Urothelium cell line (cell line): ENCODE measurements around the gene CEP131.
"Not testable (repeated sequence)": the region's sequence is repeated elsewhere in the genome, so short reads cannot be mapped to it uniquely, and the experiment has no call there.

Experiments
- DNase-seq: peaks from one replicate; pipeline ENCODE4 v3.0.0; 2011; ENCODE audit warnings: low spot score, mixed read lengths
- FAIRE-seq: peaks from 2 replicates; lab custom pipeline; 2011; peaks lifted over from hg19 to GRCh38; lab: Jason Lieb, UNC

The CEP131 gene

DNA sequence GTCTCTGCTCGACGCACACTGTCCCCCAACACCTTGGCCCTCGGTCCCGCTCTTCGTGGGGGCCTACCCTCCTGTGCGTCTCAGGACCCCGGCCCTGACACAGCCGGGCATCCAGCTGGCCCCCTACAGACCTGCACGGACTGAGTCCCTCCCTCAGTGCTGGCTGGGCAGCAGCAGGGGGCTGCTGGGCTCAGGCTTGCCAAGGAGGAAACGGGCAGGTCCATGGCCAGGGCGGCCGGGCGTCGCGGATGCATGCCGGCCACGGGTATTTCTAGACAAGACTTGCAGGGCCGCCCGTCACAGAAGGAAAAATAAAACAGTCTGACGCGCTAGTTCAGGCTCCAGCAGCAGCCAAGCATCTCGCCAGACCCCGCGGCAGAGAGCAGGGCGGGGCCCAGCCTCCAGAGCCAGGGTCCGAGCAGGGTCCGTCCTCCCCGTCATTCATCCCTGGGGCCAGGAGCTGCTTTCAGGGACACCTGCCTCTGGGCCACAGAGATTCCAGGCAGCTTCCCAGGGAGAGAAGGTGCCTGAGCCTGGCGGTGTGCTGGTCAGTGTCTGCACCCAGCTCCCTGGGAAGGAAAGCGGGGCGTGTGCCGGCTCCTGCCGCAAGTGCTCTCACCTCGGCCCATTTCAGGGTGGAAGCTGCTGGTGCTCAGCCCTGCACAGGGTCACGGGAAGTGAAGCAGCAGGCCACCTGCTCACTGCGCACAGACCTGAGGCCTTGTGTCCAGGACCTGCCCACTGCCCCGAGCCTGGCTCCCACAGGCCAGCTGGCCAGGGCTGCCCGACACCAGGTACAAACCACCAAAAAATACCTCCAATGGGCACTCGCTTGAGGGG lies 64.7 kb downstream of the CEP131 start:
- DNase-seq (no peak), FAIRE-seq (no peak)

GRCh38 chr17:81156866-81157805 lies 65.6 kb downstream of the CEP131 start:
- DNase-seq (no peak), FAIRE-seq (peak; percentile 40)

DNA sequence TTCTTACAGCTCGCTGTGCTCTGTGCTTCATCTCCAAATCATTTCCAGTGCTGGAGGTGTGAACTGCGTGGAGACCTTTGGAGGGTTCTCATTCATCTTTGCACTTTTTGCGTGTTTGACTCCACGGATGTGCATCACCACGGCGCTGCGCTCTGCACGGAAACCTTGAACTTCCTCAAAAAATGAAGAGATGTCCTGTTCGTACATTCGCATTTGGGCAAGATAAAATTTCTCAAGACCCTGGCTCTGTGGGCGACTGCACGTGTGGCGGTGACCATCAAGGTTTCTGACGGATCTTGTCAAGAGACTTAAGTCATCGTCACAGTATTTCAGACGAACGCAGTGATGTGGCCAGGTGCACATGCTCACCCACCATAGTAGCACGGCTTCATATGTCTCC lies 67.8 kb downstream of the CEP131 start:
- no peak for DNase-seq
- no peak for FAIRE-seq

DNA sequence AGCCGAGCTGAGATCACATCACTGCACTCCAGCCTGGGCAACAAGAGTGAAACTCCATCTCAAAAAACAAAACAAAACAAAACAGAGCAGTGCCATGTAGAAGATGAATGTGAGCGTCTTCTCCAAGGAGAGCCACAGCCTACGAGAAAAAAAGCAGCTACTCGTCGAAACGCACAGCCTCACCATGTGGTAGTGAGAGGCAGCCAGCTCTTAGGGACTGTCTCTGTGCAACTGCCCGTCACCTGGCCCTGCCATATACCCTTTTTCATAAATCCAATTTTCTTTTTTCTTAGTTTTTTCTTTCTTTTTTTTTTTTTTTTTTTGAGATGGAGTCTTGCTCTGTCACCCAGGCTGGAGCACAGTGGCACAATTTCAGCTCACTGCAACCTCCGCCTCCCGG lies 68.7 kb downstream of the CEP131 start:
- DNase-seq, FAIRE-seq: not testable (repeated sequence)

DNA sequence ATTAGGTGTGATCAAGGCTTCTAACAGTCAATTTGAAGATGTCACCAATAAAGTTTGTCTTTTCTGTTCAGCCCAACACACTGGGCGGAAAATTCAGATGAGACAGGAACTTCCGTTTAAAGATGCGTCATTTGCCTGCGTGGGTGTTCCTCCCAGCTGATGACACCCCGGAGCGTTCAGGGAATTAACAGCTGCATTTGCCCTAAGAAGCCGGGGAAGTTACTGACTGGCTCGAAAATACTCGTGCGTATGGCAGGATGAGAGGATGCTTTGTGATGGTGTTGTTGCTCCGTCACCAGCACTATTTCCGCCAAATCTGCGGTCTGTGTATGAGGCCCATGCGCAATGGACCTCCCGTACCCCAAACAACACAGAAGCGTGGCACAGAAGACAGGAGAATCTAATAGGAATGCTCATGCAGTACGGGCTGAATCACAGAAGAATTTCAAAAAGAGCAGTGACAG lies 69.4 kb downstream of the CEP131 start:
- peak; percentile 78 for DNase-seq
- peak; percentile 72 for FAIRE-seq

- FAIRE-seq: no peak
- DNase-seq: no peak
These were observed 70.4 kb downstream of the CEP131 start for GRCh38 chr17:81152288-81152828.

- FAIRE-seq (no peak), DNase-seq (no peak)
These were observed 71.5 kb downstream of the CEP131 start for GRCh38 chr17:81151278-81151677.

DNA sequence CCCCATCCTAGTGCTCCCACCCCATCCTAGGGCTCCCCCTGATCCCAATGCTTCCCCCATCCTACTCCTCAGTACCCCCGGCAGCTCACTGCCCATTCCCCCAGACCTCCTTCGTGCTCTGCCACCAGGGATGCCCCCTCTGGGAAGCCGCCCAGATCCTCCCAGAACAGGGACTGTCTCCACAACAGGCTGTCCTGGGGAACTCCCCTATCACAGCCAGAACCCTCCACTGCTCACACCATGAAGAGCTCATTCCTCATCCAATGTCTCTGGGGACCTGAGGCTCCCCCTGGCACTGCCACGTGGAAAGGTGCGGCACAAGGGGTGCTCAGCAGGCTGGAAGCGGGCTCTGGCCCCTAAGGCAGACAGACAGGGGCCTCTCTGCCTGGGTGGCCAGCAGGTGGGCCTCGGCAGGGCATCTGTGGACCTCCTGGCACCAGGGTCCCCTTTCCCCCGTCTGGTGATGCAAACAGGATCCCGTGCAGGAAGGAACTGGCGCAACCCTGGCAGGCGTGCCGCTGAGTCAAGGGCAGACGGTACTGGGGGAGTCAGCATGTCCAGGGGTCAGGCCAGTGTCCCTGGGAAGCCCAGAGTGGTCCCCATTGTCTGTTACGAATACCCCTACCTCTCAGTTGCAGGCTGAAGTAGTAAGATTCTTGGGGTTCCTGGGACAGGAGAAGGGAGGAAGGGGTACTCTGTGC lies 72.2 kb downstream of the CEP131 start:
- FAIRE-seq: no peak
- DNase-seq: no peak

DNA sequence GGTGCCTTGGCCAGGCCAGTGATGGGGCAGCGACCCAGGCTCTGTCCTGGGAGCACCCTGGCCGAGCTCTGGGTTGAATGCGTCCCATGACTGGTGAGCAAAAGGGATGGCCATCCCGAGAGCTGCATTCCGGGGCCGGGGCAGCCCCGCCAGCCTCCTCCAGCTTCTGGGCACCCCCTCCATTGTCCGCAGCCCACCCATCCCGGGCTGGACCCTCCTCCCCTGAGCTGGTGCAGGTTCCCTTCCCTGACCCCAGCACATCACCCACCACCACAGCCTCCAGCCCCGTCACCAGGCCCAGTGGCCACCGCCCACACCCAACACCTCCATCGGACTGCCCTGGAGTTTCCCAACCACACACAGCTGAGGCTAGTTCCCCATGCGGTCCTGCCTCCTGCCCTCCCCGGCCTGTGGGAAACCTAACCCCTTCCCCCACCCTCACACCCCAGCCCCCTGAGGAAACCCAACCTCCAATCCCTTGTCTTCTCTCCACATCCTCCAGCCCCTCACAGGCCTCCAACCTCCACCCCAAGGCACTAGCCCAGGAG lies 73.7 kb downstream of the CEP131 start:
- FAIRE-seq (no peak), DNase-seq (no peak)

DNA sequence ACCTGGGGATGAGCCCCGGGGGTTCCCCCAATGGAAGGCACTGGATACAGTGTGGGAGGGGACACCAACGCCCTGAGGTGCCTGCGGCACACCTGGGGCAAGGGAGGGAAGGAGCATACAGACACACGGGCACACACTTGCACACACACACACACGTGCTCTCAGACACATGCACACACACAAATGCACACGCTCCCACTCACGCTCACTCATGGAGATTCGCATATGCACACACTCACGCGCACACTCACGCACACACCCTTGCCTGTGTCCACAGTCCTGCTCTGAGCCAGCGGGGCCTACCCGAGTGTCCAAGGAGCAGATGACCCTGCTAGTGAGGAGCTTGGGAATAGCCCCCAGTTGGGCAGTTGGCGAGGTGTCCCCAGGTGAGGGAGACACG lies 74.2 kb downstream of the CEP131 start:
- FAIRE-seq: peak; percentile 35
- no peak for DNase-seq

DNA sequence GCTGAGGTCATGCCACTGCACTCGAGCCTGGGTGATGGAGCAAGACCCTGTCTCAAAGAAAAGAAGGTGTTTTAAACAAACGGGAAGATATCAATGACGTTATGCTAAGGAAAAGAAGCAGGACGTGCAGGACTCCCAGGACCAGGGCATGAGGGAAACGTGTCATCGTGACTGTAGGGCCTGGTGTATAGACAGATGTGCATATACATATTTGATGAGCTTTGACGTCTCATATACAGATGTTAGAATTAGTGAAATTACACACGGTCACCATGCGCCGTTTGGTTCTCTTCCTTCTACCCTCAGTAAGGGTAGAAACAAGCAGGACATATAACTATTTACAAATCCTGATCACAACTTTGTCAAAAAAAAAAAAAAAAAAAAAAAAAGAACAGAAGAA lies 75.1 kb downstream of the CEP131 start:
- DNase-seq (no peak), FAIRE-seq (no peak)

DNA sequence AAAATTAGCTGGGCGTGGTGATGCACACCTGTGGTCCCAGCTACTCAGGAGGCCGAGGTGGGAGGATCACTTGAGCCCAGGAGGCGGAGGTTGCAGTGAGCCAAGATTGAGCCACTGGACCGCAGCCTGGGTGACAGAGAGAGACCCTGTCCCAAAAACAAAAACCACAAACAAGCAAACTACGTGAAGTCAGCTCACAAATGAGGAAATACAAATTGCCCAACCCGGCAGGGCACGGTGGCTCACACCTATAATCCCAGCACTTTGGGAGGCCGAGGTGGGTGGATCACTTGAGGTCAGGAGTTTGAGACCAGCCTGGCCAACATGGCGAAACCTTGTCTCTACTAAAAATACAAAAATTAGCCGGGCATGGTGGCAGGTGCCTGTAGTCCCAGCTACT lies 76.6 kb downstream of the CEP131 start:
- not testable (repeated sequence) for FAIRE-seq

DNA sequence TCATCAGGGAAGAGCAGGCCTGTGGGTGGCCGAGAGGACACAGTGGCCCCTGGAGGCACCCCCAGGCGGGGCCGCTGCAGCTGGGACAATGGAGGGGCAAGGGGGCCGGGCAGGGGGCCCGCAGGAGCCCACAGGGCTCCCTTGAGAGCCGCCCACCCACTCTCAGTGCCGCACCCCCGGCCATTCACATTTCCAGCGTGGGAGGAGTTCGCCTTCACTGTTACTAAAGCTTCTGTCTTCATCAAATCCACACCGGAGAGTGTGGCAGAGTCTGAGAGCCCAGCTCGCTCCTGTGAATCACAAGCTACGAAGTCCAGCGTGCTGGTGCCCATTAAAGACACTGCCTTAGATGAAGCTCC lies 78.4 kb downstream of the CEP131 start:
- FAIRE-seq (no peak), DNase-seq (no peak)

More for the DNA sequence above, 76.6 kb downstream of the CEP131 start:
- DNase-seq: not testable (repeated sequence)

DNA sequence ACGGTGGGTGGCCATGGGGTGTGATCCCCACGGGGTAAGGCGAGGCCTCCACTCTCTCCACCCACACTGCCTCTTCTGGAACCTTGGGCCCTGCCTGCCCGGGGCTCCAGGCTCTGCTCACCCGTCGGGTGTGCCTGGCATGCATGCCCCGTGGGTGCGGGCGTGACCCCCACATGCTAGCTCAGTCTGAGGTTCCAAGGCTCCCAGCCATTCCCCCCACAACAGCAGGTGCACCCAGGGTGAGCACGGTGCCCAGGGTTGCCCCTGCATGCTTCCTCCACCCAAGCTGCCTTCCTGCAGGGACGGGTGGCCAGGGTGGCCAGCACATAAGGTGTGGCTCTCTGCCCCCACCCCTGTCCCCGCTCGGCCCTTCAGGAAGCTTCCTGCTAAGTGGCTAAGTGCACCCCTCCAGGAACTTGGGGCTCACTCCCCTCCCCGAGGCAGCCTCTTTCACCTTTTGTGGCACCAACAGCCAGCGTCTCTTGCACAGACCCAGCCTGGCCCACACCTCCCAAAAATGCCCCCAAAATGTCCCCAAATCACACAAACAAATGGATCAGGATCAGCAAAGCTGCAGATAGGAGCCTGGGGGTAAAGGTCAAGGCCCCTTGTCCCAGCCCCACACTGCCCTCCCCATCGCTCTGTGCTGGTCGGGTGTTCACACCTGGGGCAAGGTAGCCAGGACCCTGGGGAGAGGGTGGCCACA lies 78.9 kb downstream of the CEP131 start:
- FAIRE-seq (no peak), DNase-seq (no peak)

- DNase-seq: no peak
- FAIRE-seq: no peak
These were observed 79.6 kb downstream of the CEP131 start for GRCh38 chr17:81143200-81143527.

- FAIRE-seq (peak; percentile 90), DNase-seq (peak; percentile 87)
These were observed 80.2 kb downstream of the CEP131 start for GRCh38 chr17:81142301-81143199.

GRCh38 chr17:81140695-81141094 lies 82.1 kb downstream of the CEP131 start:
- FAIRE-seq (peak; percentile 17), DNase-seq (no peak)

DNA sequence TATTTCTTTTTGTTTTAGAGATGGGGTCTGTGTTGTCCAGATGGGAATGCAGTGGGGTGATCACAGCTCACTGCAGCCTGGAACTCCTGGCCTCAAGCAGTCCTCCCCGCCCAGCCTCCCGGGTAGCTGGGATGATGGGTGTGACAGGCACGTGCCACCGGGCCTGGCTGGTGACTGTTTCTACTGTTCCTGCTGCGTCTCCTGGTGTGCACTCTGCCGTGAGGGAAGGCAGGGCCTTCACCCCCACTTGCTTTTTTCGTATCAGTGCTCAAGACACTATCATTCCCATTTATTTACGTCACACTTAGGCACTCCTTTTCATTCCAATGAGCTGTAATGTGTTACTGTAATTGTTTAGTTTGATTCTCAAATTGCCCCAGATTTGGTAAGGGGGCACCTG lies 82.7 kb downstream of the CEP131 start:
- FAIRE-seq (no peak), DNase-seq (no peak)
